Smooth muscle cell of bladder (primary cell): ENCODE measurements around the gene SELENON. TPM values are rescaled to one million over a fixed set of nuclear protein-coding genes. Genes with fewer than 3 reads are reported as not detected.

Experiments used
- total RNA-seq: library from RNA; depleted of rRNA; stranded (reverse); fragments of >200 nt; gene quantifications from 2 replicates; pipeline ENCODE4 v1.2.3, GENCODE V29; 2014

SELENON gene, protein sequence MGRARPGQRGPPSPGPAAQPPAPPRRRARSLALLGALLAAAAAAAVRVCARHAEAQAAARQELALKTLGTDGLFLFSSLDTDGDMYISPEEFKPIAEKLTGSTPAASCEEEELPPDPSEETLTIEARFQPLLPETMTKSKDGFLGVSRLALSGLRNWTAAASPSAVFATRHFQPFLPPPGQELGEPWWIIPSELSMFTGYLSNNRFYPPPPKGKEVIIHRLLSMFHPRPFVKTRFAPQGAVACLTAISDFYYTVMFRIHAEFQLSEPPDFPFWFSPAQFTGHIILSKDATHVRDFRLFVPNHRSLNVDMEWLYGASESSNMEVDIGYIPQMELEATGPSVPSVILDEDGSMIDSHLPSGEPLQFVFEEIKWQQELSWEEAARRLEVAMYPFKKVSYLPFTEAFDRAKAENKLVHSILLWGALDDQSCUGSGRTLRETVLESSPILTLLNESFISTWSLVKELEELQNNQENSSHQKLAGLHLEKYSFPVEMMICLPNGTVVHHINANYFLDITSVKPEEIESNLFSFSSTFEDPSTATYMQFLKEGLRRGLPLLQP
- total RNA-seq, result 9.8 and 14.1 TPM in 2 replicates

DNA sequence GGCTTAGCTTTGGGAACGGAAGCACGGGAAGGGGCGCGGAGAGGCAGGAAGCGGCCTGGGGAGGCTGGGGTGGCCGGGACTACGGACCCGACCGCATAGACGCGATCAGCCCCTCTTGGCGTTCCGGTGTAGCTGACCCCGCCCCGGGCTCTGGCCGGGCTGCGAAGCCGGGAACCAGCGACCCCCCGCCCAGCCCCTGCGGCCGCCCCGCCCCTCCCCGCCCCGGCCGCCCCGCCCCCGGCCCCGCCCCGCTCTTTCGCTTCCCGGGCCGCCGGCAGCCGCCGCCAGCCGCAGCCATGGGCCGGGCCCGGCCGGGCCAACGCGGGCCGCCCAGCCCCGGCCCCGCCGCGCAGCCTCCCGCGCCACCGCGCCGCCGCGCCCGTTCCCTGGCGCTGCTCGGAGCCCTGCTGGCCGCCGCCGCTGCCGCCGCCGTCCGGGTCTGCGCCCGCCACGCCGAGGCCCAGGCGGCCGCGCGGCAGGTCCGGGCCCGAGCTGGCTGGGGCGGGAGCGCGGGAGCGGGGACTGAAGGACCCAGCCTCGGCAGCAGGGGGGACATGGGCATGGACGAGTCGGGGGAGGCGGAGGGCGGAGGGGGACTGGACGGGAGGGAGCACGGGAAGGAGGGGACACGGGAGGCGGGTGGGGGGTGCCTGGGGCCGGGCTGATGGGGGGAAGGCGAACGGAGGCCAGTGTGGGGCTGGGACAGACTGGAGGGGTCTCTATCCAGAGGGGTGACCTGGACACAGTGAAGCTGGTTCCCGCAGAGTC lies at the start of gene SELENON:
SELENON (plus strand) TSS at position 259 of the 768 bp plus-strand sequence; CDS start at position 297, 38 bp downstream.

DNA sequence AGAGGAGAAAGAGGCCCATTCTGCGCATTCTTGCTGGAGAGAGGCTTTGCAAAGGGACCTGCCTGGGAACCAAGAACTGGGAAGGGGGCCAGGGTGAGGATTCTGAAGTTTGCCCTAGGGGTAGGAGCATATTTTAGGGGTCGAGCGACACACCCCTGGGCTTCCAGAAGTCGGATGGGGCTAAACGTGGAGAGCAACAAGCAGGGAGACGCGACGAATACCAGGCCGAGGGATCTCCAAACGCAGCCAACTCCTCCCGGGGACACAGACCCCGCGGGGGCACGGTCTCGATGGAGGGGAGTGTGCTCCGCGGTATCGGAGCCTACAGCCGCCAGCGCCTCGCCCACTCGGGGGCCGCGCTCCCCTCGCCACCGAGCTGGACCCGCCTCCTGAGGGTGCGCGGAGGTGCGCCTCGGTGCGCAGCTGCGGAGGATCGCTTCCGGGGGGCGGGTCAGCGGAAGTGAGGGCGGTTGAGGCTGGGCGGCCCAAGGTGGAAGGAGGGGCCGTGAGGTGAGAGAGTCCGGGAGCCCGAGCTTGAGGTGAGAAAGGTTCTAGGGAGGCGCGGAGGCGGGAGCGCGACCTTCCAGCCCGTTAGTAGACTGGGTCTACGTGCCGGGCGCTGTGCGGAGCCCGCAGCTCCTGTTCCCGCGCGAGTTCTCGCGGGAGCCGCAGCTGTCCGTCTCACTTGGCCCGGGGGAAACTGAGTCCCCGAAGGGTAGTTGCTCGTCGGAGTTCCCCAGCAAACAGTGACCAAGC lies 19.7 kb downstream of the SELENON start, which contains the start of gene MTFR1L:
MTFR1L (plus strand) TSS at position 464 of the 756 bp plus-strand sequence. CDS start 3,151 bp downstream, outside the sequence.

DNA sequence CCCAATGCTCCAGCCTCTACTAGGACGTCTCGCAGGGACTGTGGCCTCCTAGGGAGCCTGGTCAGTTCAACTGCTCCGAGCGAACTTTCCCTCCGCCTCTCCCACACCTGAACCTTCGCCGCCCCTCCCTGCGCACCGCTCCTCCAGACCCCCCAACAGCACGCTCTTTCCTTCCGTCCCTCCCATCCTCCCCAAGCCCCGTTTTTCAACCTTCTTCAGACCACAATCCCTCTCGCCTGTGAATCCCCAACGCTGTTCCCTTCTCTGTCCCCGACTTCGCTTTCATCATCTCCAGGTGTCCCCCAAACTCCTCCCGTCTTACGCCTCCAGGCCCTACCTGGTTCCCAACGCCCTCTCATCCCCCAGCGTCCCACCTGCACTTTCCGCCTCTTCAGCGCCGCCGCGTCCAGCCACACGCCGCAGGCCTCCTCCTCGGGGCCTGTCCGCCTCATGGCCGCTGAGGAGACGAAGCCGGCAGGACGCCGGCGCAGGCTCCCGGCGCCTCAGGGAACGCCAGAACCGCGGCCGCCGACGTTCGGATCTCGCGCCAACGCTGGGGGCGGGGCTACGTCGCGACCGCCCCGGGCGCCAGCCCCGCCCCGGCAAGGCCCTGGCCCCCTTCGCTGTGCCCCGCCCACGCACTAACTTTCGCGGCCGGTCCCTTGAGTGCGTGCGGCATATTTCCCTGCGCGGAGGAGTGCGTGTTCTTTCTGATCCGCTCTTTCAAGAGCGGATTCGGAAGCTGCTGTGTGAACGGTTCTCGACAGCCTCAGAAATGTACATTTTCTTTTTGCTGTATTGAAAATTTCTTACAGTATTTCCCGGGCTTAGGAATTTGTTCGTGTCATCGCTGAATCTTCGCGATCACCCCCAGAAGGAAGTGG lies 59.2 kb downstream of the SELENON start, which contains the start of gene AUNIP:
AUNIP (minus strand) TSS at position 552 of the 884 bp plus-strand sequence; CDS start at position 452, 100 bp downstream.

Other genes with a start within 250 kb of the SELENON start
- gene MAN1C1, start 183.4 kb upstream of the SELENON start, total RNA-seq, result 3.8 and 8.0 TPM in 2 replicates
- 31.9 and 42.4 TPM in 2 replicates for gene MTFR1L, start 19.8 kb downstream of the SELENON start, total RNA-seq
- 0.28 TPM in 2 replicates for gene AUNIP, start 59.3 kb downstream of the SELENON start, total RNA-seq
- 9.2 and 12.9 TPM in 2 replicates for gene PAQR7, start 75.5 kb downstream of the SELENON start, total RNA-seq
- gene STMN1, start 106.2 kb downstream of the SELENON start, total RNA-seq, result 23.5 and 24.0 TPM in 2 replicates
- 5.5 and 5.8 TPM in 2 replicates for gene PAFAH2, start 197.9 kb downstream of the SELENON start, total RNA-seq
- gene EXTL1, start 221.6 kb downstream of the SELENON start, total RNA-seq, result 0.09 and 0.14 TPM in 2 replicates
- not detected in 2 replicates for gene SLC30A2, start 245.9 kb downstream of the SELENON start, total RNA-seq